ENCODE measurements around the gene LPCAT3. TPM values are rescaled to one million over a fixed set of nuclear protein-coding genes. Genes with fewer than 3 reads are reported as not detected.
A peak's percentile ranks its signal among the peaks of the same experiment; 100 is the strongest.

LPCAT3 gene
- total and polyA plus RNA-seq, 2 of the 13 experiments (the other 11 are each of a cell fraction or from before 2014, with no cell fraction given) = 44.5 to 64.3 TPM

DNA sequence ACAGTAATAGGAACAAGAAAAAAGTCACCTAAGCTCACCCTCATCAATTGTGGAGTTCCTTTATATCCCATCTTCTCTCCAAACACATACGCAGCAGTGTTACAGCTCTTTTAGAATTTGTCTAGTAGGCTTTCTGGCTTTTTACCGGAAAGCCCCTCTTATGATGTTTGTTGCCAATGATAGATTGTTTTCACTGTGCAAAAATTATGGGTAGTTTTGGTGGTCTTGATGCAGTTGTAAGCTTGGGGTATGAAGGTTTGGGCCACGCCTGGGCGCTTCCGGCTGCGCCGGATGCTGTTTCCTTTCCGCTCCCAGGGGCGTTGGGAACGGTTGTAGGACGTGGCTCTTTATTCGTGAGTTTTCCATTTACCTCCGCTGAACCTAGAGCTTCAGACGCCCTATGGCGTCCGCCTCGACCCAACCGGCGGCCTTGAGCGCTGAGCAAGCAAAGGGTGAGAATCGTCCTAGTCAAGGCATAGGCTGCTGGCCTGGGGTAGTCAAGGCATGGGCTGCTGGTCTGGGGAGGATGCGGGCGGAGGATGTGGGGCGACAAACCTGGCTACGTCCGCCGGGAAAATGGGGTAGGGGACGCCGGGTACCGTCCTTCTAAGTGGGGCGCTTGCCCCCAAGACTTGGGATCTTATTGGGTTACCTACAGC lies 74.4 kb downstream of the LPCAT3 start, which contains the start of the genes C12orf57 and RNU7-1 (continued):
- TF ChIP-seq, protein P1, sequence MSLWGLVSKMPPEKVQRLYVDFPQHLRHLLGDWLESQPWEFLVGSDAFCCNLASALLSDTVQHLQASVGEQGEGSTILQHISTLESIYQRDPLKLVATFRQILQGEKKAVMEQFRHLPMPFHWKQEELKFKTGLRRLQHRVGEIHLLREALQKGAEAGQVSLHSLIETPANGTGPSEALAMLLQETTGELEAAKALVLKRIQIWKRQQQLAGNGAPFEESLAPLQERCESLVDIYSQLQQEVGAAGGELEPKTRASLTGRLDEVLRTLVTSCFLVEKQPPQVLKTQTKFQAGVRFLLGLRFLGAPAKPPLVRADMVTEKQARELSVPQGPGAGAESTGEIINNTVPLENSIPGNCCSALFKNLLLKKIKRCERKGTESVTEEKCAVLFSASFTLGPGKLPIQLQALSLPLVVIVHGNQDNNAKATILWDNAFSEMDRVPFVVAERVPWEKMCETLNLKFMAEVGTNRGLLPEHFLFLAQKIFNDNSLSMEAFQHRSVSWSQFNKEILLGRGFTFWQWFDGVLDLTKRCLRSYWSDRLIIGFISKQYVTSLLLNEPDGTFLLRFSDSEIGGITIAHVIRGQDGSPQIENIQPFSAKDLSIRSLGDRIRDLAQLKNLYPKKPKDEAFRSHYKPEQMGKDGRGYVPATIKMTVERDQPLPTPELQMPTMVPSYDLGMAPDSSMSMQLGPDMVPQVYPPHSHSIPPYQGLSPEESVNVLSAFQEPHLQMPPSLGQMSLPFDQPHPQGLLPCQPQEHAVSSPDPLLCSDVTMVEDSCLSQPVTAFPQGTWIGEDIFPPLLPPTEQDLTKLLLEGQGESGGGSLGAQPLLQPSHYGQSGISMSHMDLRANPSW (CRISPR knock-in tag; IDR thresholded peaks at IDR 0.05; ENCODE audit: borderline replicate concordance) = peak; percentile 95; the same call in 1 of the 2 replicates
- TF ChIP-seq DR1 (CRISPR knock-in tag; IDR thresholded peaks at IDR 0.05) (peak; percentile 95), NCOA2 (CRISPR knock-in tag; IDR thresholded peaks at IDR 0.05) (peak; percentile 86), ZNF598 (CRISPR knock-in tag; IDR thresholded peaks at IDR 0.05; ENCODE audit: borderline replicate concordance) (no peak), ZSCAN22 (CRISPR knock-in tag; IDR thresholded peaks at IDR 0.05) (no peak), SPEN (CRISPR knock-in tag; IDR thresholded peaks at IDR 0.05; ENCODE audit: low read depth) (no peak), SP1 (IDR thresholded peaks at IDR 0.05) (no peak), SP1 (CRISPR knock-in tag; IDR thresholded peaks at IDR 0.05) (peak; percentile 59; the same call in 1 of the 2 replicates), ISL2 (CRISPR knock-in tag; IDR thresholded peaks at IDR 0.05) (peak; percentile 85), ZNF224 (CRISPR knock-in tag; IDR thresholded peaks at IDR 0.05) (peak; percentile 40; the same call in 1 of the 2 replicates), ZNF552 (CRISPR knock-in tag; IDR thresholded peaks at IDR 0.05; ENCODE audit: borderline replicate concordance) (peak; percentile 25; the same call in 1 of the 2 replicates), ZNF24 (IDR thresholded peaks at IDR 0.05) (no peak), ZNF260 (CRISPR knock-in tag; IDR thresholded peaks at IDR 0.05; ENCODE audit: borderline replicate concordance, low read depth) (0 out of 2 replicates have a peak, but pooled peaks have one; percentile 38), TAF1 (CRISPR knock-in tag; IDR thresholded peaks at IDR 0.05) (peak; percentile 56; the same call in 1 of the 2 replicates)
- TF ChIP-seq, protein P2, sequence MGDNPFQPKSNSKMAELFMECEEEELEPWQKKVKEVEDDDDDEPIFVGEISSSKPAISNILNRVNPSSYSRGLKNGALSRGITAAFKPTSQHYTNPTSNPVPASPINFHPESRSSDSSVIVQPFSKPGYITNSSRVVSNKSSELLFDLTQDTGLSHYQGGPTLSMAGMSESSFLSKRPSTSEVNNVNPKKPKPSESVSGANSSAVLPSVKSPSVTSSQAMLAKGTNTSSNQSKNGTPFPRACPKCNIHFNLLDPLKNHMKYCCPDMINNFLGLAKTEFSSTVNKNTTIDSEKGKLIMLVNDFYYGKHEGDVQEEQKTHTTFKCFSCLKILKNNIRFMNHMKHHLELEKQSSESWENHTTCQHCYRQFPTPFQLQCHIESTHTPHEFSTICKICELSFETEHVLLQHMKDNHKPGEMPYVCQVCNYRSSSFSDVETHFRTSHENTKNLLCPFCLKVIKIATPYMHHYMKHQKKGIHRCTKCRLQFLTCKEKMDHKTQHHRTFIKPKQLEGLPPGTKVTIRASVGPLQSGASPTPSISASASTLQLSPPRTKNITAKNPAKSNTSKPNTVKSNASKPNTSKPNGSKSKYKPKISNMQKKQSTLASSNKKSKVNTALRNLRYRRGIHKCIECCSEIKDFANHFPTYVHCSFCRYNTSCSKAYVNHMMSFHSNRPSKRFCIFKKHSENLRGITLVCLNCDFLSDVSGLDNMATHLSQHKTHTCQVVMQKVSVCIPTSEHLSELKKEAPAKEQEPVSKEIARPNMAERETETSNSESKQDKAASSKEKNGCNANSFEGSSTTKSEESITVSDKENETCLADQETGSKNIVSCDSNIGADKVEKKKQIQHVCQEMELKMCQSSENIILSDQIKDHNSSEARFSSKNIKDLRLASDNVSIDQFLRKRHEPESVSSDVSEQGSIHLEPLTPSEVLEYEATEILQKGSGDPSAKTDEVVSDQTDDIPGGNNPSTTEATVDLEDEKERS (CRISPR knock-in tag; IDR thresholded peaks at IDR 0.05) = no peak
- TF ChIP-seq, protein P3, sequence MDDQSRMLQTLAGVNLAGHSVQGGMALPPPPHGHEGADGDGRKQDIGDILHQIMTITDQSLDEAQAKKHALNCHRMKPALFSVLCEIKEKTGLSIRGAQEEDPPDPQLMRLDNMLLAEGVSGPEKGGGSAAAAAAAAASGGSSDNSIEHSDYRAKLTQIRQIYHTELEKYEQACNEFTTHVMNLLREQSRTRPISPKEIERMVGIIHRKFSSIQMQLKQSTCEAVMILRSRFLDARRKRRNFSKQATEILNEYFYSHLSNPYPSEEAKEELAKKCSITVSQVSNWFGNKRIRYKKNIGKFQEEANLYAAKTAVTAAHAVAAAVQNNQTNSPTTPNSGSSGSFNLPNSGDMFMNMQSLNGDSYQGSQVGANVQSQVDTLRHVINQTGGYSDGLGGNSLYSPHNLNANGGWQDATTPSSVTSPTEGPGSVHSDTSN (CRISPR knock-in tag; IDR thresholded peaks at IDR 0.05; ENCODE audit: borderline replicate concordance) = peak; percentile 94
- TF ChIP-seq, protein P4, sequence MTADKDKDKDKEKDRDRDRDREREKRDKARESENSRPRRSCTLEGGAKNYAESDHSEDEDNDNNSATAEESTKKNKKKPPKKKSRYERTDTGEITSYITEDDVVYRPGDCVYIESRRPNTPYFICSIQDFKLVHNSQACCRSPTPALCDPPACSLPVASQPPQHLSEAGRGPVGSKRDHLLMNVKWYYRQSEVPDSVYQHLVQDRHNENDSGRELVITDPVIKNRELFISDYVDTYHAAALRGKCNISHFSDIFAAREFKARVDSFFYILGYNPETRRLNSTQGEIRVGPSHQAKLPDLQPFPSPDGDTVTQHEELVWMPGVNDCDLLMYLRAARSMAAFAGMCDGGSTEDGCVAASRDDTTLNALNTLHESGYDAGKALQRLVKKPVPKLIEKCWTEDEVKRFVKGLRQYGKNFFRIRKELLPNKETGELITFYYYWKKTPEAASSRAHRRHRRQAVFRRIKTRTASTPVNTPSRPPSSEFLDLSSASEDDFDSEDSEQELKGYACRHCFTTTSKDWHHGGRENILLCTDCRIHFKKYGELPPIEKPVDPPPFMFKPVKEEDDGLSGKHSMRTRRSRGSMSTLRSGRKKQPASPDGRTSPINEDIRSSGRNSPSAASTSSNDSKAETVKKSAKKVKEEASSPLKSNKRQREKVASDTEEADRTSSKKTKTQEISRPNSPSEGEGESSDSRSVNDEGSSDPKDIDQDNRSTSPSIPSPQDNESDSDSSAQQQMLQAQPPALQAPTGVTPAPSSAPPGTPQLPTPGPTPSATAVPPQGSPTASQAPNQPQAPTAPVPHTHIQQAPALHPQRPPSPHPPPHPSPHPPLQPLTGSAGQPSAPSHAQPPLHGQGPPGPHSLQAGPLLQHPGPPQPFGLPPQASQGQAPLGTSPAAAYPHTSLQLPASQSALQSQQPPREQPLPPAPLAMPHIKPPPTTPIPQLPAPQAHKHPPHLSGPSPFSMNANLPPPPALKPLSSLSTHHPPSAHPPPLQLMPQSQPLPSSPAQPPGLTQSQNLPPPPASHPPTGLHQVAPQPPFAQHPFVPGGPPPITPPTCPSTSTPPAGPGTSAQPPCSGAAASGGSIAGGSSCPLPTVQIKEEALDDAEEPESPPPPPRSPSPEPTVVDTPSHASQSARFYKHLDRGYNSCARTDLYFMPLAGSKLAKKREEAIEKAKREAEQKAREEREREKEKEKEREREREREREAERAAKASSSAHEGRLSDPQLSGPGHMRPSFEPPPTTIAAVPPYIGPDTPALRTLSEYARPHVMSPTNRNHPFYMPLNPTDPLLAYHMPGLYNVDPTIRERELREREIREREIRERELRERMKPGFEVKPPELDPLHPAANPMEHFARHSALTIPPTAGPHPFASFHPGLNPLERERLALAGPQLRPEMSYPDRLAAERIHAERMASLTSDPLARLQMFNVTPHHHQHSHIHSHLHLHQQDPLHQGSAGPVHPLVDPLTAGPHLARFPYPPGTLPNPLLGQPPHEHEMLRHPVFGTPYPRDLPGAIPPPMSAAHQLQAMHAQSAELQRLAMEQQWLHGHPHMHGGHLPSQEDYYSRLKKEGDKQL (CRISPR knock-in tag; IDR thresholded peaks at IDR 0.05; ENCODE audit: low read depth) = no peak; the same call in 1 of the 2 replicates

Data from HepG2 (cell line).